Measurements from ENCODE around the gene WFS1. TPM values are rescaled to one million over a fixed set of nuclear protein-coding genes. Genes with fewer than 3 reads are reported as not detected.

Gene WFS1, protein sequence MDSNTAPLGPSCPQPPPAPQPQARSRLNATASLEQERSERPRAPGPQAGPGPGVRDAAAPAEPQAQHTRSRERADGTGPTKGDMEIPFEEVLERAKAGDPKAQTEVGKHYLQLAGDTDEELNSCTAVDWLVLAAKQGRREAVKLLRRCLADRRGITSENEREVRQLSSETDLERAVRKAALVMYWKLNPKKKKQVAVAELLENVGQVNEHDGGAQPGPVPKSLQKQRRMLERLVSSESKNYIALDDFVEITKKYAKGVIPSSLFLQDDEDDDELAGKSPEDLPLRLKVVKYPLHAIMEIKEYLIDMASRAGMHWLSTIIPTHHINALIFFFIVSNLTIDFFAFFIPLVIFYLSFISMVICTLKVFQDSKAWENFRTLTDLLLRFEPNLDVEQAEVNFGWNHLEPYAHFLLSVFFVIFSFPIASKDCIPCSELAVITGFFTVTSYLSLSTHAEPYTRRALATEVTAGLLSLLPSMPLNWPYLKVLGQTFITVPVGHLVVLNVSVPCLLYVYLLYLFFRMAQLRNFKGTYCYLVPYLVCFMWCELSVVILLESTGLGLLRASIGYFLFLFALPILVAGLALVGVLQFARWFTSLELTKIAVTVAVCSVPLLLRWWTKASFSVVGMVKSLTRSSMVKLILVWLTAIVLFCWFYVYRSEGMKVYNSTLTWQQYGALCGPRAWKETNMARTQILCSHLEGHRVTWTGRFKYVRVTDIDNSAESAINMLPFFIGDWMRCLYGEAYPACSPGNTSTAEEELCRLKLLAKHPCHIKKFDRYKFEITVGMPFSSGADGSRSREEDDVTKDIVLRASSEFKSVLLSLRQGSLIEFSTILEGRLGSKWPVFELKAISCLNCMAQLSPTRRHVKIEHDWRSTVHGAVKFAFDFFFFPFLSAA
- 10 to 100 TPM; 16.0 to 25.7 (median 19.7) TPM for polyA plus RNA-seq (ENCODE audit: insufficient read length in 10 of 10)
- long read RNA-seq, donor 1, partial matches to known transcripts: 0 of 5 reads
- long read RNA-seq, donor 1, other reads (novel, unspliced or antisense): 0 of 5 reads
- long read RNA-seq, donor 2, partial matches to known transcripts: 0 of 4 reads
- long read RNA-seq, donor 2, other reads (novel, unspliced or antisense): 0 of 4 reads
- long read RNA-seq, donor 3: 0 reads
- long read RNA-seq, donor 4, partial matches to known transcripts: 0 of 1 reads
- long read RNA-seq, donor 4, other reads (novel, unspliced or antisense): 0 of 1 reads
- long read RNA-seq, donor 5, transcript WFS1-201 (8 exons, 3,640 nt): major isoform, 6 of 22 reads
- long read RNA-seq, donor 5, partial matches to known transcripts: 14 of 22 reads
- long read RNA-seq, donor 5, other reads (novel, unspliced or antisense): 0 of 22 reads
- long read RNA-seq, donor 6, partial matches to known transcripts: 0 of 5 reads
- long read RNA-seq, donor 6, other reads (novel, unspliced or antisense): 0 of 5 reads
- long read RNA-seq, donor 7, partial matches to known transcripts: 0 of 4 reads
- long read RNA-seq, donor 7, other reads (novel, unspliced or antisense): 0 of 4 reads
- long read RNA-seq, donor 8, partial matches to known transcripts: 0 of 4 reads
- long read RNA-seq, donor 8, other reads (novel, unspliced or antisense): 0 of 4 reads
- long read RNA-seq, donor 9, partial matches to known transcripts: 0 of 1 reads
- long read RNA-seq, donor 9, other reads (novel, unspliced or antisense): 0 of 1 reads

GRCh38 chr4:6269616-6270511, at the start of gene WFS1:
TSS of gene WFS1 (plus strand) at chr4:6269850. CDS start at chr4:6277456, 7,606 bp downstream.
- peak; percentile 98 to 100 (median 99) for DNase-seq

DNA sequence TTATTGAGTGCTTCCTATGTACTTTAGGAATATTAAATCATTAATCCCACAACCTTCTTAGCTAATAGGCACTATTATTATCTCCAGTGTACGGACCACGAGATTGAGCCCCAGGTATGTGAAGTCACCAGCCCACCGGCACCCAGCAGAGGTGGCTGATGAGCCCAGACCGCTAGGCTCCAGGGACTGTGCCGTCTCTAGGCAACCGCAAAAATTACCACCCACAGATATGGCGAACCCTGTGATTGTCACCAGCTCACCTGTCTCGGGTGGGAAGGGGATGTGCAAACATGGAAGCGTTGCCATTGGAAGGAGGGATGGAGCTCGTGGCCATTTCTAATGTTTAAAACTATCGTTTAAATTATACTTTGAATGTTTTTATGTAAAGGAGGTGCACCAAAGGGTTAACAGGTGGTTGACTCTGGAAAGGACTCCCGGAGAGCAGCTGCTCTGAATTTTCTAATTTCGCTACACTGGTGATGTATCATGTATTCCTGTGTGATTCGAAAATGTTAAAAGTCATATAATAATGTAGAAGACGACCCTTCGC, 48.3 kb upstream of the WFS1 start:
- no peak for DNase-seq

GRCh38 chr4:6221851-6222760, 47.5 kb upstream of the WFS1 start:
- DNase-seq: peak in 2 of 3 donors; percentile 6 to 29

- no peak for DNase-seq
Observed at GRCh38 chr4:6222761-6223292, 46.8 kb upstream of the WFS1 start.

GRCh38 chr4:6224735-6225134, 44.9 kb upstream of the WFS1 start:
- DNase-seq: no peak

DNA sequence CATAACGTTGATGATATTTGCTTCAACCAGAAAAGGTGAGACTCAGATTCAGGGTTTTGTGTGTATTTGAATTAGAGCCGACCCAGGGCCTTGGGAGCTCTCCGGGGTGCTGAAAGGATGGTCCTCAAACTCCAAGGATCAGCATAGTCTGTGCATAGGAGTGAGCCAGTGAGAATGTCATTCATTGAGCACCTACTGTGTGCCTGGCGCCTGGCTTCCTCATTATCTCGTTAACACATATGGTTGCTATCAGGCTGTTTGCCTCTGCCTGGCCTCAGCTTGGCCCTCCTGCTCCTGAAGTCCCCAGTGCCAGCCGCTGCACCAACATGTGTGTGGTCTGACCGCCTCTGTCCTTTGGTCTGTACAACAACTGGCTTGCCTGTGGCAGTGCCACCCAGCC, 44.2 kb upstream of the WFS1 start:
- peak; percentile 7 to 46 (median 31) for DNase-seq

- no peak for DNase-seq
Observed at GRCh38 chr4:6226506-6226905, 43.1 kb upstream of the WFS1 start.

DNA sequence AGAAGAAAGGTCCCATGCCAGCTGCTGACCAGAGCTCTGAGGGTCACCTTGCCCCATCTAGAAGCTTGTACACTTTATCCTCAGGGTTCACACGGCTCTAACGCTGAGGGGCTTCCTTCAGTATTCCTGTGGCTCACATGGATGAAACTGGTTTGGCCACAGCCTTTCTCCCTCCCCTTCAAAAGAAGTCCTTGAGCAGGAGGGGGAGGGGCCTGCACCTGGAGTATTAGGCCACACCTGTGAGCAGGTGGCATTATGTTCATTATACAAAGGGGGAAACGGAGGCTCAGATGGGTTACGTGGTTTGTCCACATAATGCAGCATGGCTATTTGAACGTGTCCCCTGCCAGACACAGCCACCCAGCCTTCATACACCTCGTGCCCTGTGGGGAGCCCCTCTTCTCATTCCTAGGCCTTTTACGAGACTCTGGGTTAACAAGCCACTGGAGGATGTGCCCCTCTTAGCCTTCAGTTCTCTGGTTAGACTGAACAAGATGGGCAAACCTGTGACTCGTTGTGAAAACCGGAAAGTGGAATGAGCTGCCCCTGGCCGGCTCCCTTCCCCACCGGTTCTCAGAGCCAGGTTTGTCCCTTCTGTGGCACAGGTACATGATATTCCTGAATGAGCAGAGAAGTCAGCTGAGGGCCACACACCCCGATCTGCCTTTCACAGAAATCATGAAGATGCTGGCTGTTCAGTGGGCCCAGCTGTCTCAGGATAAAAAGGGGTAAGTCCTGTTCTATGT, 42.1 kb upstream of the WFS1 start:
- DNase-seq: no peak

DNA sequence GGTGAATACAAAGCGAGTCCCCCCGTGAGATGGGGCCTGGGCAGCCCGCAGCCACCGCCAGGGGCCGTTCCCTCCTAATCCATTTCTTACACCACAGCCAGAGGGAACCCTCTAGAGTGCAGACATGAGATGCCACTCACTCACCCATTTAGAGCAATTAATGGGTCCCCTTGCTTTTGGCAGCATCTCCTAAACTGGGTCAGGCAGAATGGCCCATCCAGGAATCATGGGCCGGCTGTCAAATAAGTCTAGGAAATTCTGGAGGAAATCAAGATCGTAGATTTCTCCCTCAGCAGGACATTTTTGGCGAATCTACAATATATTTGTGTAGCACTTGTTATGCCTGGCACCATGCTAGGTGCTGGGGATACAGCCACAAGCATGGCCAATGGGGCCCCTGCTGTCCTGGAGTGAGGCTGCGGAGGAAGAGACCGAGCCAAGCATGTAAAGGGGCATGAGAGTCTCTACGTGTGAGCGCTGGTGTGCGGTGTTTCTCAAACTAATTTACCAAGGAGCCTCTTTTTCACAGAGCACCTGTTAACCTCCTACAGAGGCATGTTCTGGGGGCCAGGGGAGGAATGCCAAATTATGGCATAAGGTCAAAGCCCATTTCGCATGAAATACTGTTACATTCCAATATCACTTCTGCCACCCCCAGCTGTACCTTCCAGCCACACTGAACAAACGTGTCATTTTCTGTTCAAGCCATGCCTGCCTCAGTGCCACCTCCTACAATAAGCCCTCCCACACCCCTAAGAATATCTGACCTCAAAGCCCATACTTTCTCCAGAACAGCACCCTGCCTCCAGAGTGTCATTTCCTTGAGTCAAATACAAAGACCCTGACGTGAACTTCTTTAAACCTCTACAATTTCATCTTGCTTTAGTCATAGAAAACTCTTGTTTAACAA, 41.2 kb upstream of the WFS1 start:
- no peak for DNase-seq

GRCh38 chr4:6229095-6229494, 40.6 kb upstream of the WFS1 start:
- DNase-seq: peak; percentile 14 to 30 (median 28)

- no peak for DNase-seq
Observed at GRCh38 chr4:6229671-6230501, 39.8 kb upstream of the WFS1 start.

DNA sequence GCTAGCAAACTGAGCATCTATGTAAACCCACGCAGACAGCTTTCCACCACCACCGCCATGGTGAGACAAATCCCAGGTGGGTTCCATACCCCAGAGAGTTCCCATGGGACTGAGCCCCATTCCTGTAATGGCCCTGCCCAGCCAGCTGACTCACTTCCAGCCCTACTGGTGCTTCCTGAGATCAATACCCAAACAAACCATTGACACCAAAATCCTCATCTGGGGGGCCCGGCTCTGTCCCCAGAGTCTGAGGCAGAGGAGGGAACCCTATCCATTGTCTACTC, 39.2 kb upstream of the WFS1 start:
- DNase-seq: no peak

GRCh38 chr4:6230827-6231662, 38.6 kb upstream of the WFS1 start:
- no peak for DNase-seq

DNA sequence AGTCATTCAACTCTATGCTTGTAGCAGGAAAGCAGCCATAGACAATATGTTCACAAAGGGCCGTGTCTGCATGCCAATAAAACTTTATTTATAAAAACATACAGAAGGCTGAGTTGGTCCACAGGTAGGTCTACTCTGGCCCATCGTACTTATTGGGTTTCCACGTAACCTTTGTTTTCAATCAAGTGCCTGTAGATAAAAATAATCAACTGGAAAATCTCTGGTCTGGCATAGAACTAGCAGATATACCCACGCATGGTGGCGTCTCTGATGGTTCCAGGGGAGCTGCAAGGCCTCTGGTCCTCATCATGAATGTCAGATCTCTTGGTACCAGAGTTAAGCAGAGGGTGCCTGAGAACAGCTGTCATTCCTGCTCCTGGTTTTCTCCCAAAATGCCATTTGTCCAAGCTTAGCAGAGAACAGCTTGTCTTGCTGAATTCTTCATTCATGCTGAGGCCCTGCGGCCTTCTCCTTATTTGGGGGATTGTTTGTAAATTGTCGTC, 37.9 kb upstream of the WFS1 start:
- no peak for DNase-seq
